ENCODE results near the gene KMT2E.
A peak's percentile ranks its signal among the peaks of the same experiment; 100 is the strongest.
"Not testable (repeated sequence)": the region's sequence is repeated elsewhere in the genome, so short reads cannot be mapped to it uniquely, and the experiment has no call there.

KMT2E gene

DNA sequence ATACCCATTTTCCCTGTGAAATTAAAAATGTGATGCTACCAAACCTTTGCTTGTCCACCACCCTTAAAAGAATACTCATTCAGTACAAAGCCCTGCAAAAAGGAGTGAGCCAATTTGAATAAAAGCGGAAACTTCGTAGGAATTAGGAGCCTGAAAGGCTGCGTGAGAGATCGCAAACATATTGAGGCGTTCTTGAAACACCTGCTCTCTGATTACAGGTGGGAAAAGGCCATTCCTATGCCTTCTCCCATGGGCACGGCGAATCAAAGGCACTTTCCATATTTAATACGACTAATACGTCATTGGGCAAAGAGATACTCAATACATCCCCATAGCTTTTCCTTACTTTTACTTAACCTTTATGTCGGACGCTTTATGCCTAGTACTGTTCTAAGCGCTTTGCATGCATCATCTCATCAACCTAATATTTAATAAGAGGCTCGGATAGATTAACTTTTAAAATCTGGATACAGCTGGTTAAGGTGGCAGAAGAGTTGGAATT lies 30.9 kb upstream of the KMT2E start:
- DNase-seq (ENCODE audit: low read depth) = no peak

GRCh38 chr7:104983578-104984539 lies 30.1 kb upstream of the KMT2E start:
- DNase-seq (ENCODE audit: low read depth) = peak; percentile 87

GRCh38 chr7:104984585-104985258 lies 29.3 kb upstream of the KMT2E start:
- no peak for DNase-seq (ENCODE audit: low read depth)

DNA sequence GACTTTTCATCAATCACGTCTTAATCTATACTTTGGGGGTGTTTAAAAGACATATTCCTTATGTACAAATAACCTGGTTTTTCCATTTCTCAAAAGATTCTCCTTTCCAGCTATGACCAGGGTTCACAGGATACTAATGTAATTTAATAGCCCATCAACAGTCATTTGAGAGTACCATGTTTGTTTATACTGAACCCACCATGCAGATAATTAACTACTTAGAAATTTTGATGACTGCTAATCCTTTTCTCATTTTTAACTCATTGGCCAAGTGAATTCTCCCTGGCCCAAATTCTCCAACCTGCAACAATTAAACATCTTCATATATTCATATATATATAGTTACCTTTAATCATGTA lies 28.8 kb upstream of the KMT2E start:
- DNase-seq (ENCODE audit: low read depth) = no peak

DNA sequence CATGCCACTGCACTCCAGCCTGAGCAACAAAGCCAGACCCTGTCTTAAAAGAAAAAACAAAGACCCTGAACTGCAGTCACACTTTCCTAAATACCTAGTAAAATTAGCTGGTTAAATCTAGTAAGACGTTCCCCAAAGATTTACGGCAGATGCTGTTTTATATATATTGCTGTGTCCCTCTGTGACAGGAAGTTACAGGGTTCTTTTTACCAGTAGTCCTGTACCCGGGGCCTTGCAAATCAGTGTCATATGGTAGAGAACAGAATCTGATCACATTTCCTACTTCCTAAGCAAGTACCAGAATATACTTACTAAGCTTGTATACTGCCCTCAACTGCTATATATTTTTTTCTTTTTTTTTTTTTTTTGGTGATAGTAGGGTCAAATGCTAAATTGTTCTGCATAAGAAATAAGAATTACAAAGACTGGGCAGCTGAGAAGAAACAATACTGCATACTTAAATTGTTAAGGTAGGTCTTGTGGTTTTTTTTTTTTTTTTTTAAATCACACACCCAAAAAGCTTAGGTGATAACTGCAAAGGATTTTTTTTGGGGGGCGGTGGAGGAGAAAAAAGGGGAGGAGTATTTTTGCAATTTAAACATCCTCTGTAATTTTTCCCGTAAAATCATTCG lies 27.3 kb upstream of the KMT2E start:
- DNase-seq (ENCODE audit: low read depth) = no peak

DNA sequence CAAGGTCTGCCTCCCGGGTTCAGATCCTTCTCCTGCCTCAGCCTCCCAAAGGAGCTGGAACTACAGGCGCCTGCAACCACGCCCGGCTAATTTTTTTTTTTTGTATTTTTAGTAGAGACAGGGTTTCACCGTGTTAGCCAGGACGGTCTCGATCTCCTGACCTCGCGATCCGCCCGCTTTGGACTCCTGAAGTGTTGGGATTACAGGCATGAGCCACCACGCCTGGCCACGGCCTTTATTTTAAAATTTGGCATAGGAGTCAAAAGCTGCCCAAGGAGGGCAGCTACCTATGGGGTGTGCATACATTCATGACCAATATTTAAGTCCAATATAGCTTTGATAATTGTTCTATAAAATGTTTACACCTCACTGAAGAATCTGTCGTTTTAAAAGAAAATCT lies 26.6 kb upstream of the KMT2E start:
- not testable (repeated sequence) for DNase-seq (ENCODE audit: low read depth)

- DNase-seq (ENCODE audit: low read depth) = no peak
Observed at GRCh38 chr7:104990983-104991382, 23.0 kb upstream of the KMT2E start.

DNA sequence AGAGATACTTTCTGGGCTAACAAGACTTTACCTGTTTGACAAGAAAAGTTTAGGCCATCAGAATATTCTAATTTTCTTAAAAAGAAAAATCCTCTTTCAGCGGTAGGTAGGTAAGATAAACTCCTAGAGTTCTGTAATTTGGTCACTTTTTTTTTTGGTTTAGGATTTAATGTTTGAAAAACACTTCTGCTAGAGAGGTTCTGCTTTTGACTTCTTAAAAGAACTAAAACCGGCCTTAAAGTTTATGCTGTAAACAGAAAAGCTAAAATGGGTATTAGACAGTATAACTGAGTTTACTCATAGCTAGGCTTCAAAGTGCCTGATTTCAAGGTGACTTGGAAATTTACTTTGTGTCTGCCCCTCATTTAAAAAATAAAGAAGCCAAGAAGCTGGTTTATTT lies 21.7 kb upstream of the KMT2E start:
- DNase-seq (ENCODE audit: low read depth) = no peak

DNA sequence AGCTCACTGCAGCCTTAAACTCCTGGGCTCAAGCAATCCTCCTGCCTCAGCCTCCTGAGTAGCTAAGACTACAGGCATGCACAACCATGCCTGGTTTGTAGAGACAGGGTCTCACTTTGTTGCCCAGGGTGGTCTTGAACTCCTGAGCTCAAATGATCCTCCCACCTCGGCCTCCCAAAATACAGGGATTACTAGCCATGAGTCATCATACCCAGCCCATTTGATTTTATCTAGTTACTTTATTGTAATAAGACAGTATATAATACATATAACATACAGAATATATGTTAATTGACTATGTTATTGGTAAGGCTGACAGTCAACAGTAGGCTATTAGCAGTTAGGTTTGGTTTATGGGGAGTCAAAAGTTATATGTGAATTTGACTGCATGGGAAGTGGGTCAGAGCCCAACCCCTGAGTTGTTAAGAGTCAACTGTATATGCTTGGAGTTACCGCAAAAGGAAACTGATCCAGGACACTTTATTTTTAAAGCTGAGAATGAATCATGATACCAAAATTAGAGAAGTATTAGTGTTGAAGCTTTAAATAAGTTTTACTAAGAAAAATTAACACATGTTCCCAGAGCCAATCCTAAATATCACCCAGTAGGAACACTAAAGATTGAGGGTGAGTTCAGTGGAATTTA lies 20.7 kb upstream of the KMT2E start:
- peak; percentile 12 for DNase-seq (ENCODE audit: low read depth)

DNA sequence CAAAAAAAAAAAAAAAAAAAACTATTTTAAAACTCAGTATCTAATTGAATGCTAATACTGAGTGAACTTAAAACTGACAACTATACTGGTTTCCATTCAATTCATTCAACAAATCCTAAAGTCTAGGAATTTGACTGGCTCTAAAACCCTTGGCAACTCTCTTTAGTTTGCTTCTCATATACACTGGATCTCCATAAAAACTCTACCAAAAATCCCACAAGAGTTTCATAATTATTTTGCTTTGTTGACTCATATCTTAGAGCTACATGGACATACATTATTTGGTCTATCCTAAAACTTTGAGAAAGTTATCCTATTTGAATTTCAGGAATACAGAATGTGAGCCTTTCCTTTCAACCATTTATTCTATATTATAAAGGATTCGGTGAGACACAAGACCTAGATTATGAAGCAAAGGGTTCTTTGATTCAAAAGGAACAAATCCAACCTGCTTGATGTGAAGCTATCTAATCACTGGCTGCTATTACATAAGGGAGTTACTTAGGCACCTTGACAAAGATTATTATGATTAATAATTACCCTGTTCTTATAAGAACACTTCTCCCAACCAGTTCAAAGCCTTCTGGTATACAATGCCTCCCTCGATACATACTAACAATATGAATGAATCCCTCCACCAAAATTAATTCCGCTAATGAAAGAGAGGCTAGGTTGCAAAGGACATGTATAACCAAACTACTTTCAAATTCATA lies 15.8 kb upstream of the KMT2E start:
- DNase-seq (ENCODE audit: low read depth) = no peak

- peak; percentile 32 for DNase-seq (ENCODE audit: low read depth)
Observed at GRCh38 chr7:105000200-105000599, 13.8 kb upstream of the KMT2E start.

GRCh38 chr7:105000927-105001336 lies 13.1 kb upstream of the KMT2E start:
- no peak for DNase-seq (ENCODE audit: low read depth)

DNA sequence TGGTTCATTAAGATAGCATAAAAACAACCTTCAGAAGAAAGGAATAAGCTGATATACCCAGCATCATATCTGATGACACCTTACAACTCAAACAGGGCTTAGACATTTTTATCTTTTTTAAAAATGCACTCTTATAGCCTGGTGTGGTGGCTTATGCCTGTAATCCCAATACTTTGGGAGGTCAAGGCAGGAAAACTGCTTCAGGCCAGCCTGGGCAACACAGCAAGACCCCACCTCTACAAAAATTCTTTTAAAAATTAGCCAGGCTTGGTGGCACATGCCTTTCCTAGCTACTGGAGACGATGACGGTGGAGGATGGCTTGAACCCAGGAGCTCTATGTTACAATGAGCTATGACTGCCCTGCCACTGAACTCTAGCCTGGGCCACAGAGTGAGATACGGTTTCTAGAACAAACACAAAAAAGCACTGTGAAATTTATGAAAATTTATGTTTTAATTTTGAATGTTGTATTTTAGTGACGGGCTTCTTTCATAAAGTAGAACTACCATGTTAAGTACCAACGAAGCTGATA lies 12.3 kb upstream of the KMT2E start:
- no peak for DNase-seq (ENCODE audit: low read depth)

GRCh38 chr7:105003275-105003674 lies 10.7 kb upstream of the KMT2E start:
- peak; percentile 89 for DNase-seq (ENCODE audit: low read depth)

DNA sequence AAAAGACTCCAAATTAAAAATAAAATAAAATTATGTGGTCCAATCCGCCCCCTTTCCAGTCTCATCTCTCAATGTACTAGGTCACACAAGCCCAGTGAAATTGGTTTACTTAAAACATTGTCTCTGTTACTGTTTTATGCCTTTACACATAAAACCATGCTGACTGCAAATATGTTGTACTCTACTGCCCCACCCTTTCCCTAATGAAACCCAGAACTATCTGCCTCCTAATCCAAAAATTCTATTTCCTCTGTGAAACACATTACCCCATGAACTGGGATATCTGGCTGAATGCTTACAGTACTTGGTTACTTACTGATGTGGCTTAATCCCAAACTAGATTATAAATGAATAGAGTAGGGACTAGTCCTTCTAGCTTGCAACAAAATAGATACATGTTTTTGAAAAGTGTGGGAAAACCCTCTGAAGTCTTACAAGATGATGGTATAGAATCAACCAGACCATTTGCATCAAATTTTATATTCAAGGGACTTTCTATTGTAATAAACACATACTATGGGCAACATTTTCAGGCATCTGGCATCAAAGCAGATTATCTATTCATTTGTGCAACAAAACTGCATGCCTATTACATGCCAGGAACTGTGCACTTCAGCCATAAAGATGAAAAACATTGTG lies 10.0 kb upstream of the KMT2E start:
- DNase-seq (ENCODE audit: low read depth) = peak; percentile 47

GRCh38 chr7:105005006-105005405 lies 9.0 kb upstream of the KMT2E start:
- not testable (repeated sequence) for DNase-seq (ENCODE audit: low read depth)

DNA sequence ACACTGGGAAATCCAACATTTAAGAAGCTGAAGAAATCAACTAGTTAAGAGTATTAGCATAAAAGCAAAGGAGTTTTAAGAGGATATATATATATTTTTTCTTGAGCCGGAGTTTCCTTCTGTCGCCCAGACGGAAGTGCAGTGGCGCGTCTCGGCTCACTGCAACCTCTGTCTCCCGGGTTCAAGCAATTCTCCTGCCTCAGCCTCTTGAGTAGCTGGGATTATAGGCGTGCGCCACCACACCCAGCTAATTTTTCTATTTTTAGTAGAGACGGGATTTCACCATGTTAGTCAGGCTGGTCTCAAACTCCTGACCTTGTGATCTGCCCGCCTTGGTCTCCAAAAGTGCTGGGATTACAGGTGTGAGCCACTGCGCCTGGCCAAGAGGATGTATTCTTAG lies 8.5 kb upstream of the KMT2E start:
- DNase-seq (ENCODE audit: low read depth) = not testable (repeated sequence)

- DNase-seq (ENCODE audit: low read depth) = no peak
Observed at GRCh38 chr7:105006367-105007136, 7.5 kb upstream of the KMT2E start.

DNA sequence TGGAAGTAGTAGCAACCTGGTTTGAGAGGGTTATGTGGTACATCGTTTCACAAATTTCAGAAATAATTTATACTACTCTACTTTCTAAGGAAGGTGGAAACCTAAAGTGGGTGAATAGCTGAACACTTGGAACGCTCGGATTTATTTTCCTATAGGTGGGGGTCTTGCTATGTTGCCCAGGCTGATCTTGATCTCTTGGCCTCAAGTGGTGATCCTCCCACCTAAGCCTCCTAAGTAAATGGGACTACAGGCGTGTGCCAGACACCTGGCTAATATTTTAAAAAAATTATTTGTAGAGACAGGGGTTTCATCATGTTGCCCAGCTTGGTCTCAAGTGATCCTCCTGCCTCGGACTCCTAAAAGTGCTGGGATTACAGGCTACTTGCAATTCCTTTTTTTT lies 6.7 kb upstream of the KMT2E start:
- no peak for DNase-seq (ENCODE audit: low read depth)
